PC-3 (cell line): ENCODE results near the gene ARPC4.

Experiments used
- CTCF ChIP-seq: fragments of 300-600 bp; sonication (generic); conservative IDR thresholded peaks from 2 replicates; pipeline ENCODE4 v1.5.1; 2017; ENCODE audit warnings: antibody characterized with exemption, low read depth, mild to moderate bottlenecking, low read length
- EZH2phosphoT487 ChIP-seq: fragments of 300-600 bp; sonication (generic); IDR thresholded peaks from 2 replicates; pipeline ENCODE4 v1.6.1; 2018; ENCODE audit warnings: mild to moderate bottlenecking, antibody characterized with exemption, low read length, borderline replicate concordance

GRCh38 chr3:9803494-9803893 lies 10.6 kb downstream of the ARPC4 start:
- TF ChIP-seq CTCF (no peak), EZH2phosphoT487 (no peak)
